Raji (cell line): ENCODE results near the gene IPPK.

Source experiments
- POLR2A ChIP-seq: IDR thresholded peaks from 2 replicates; pipeline ENCODE4 v1.6.1; 2011; ENCODE audit warnings: low read depth, low read length, control low read depth; ENCODE audit not compliant: insufficient read depth

The IPPK gene

GRCh38 chr9:92666912-92667532 lies 2.9 kb downstream of the IPPK start:
- no peak for TF ChIP-seq POLR2A

- TF ChIP-seq POLR2A = no peak
Measured at GRCh38 chr9:92666236-92666635, 3.7 kb downstream of the IPPK start.

GRCh38 chr9:92665836-92666235 lies 4.1 kb downstream of the IPPK start:
- no peak for TF ChIP-seq POLR2A

GRCh38 chr9:92664394-92665152 lies 5.4 kb downstream of the IPPK start:
- no peak for TF ChIP-seq POLR2A

- TF ChIP-seq POLR2A = no peak
Measured at GRCh38 chr9:92663951-92664350, 6.0 kb downstream of the IPPK start.

GRCh38 chr9:92663126-92663525 lies 6.8 kb downstream of the IPPK start:
- TF ChIP-seq POLR2A = no peak

GRCh38 chr9:92661743-92662142 lies 8.2 kb downstream of the IPPK start:
- no peak for TF ChIP-seq POLR2A

GRCh38 chr9:92661127-92661526 lies 8.8 kb downstream of the IPPK start:
- TF ChIP-seq POLR2A = no peak

- TF ChIP-seq POLR2A = no peak
Measured at GRCh38 chr9:92660266-92660665, 9.7 kb downstream of the IPPK start.

- no peak for TF ChIP-seq POLR2A
Measured at GRCh38 chr9:92659601-92660000, 10.3 kb downstream of the IPPK start.

GRCh38 chr9:92658611-92659010 lies 11.3 kb downstream of the IPPK start:
- TF ChIP-seq POLR2A = no peak

- TF ChIP-seq POLR2A = no peak
Measured at GRCh38 chr9:92658176-92658575, 11.8 kb downstream of the IPPK start.

- no peak for TF ChIP-seq POLR2A
Measured at GRCh38 chr9:92657296-92658094, 12.4 kb downstream of the IPPK start.

GRCh38 chr9:92656537-92656925 lies 13.4 kb downstream of the IPPK start:
- no peak for TF ChIP-seq POLR2A

- no peak for TF ChIP-seq POLR2A
Measured at GRCh38 chr9:92655896-92656536, 13.9 kb downstream of the IPPK start.
